GOT3 (cell line): ENCODE results near the gene RAI1.
"Not testable (repeated sequence)": the region's sequence is repeated elsewhere in the genome, so short reads cannot be mapped to it uniquely, and the experiment has no call there.

Source experiments
- DNase-seq: peaks from one replicate; lab custom pipeline; 2025; ENCODE audit warnings: mixed read lengths; lab: John Stamatoyannopoulos, UW

RAI1 gene

DNA sequence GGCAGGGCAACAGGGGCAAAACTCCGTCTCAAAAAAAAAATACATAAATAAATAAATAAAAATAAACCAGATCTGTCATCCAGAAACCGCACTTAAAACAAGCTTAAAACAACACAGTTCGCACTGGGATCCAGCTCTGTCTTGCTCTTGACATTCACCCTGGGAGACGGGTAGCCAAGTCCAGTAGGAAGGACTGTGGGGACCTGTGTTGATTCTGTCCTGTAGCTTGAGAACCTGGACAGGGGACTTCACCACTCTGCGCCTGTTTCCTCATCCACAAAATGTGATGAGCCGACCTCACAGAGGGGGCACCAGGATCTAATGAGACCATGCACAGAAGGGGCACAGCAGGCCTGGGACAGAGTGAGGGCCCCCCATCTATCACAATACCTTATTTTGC, 1.5 kb upstream of the RAI1 start:
- DNase-seq, result no peak

DNA sequence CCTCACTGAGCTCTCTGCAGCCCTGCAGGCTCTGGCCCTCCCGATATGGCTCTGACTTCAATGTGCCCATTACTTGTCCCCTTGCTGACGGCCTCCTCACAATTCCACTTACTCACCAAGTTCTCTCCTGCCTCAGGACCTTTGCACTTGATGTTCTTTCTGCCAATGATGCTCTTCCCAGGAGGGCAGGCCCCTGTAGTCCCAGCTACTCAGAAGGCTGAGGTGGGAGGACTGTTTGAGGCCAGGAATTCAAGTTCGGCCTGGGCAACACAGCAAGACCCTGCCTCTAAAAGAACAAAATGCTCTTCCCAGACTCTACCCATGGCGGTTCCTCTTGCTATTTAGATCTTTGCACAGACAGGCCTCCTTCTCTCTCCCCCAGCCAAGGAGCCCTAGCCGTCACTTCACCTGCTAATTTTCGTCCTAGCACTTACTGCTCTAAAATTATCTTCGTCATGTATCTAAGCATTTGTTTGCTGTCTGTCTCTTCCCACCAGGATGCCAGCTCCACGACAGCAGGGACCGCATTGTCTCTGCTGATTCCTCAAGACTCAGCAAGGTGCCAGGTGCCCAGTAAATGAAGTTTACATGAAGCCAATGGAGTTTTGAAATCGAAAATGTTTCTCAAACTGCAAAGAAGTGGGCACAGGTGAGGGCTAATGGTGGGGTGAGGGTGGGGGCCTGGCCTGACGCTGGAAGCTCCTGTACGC, 626 bp upstream of the RAI1 start:
- DNase-seq, result no peak

DNA sequence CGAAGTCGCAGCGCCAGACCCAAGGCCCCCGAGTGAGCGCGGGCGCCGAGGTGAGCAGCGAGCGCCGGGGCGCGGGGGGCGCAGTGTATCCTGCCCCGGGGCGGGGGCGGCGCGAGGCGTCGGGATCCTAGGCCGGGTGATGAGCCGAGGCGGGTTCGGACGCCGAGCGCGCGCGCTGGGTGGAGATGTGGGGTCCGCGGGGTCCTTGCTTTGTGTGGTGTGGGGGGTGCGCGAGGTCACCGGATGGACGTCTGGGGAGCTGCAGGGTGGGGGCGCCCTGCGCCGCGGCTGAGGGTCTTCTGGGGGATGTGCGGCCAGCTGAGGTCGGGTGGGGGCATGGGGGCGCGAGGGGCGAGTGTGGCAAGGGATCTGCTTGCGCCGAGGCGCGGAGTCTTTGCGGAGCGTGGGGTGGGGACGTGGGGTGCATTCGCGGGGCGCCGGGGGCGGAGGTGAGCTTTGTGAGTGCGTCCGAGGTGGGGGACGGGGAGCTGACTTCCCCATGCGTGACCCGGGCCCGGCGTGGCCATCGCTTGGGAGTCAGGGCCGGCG, 560 bp downstream of the RAI1 start:
- no peak for DNase-seq

DNA sequence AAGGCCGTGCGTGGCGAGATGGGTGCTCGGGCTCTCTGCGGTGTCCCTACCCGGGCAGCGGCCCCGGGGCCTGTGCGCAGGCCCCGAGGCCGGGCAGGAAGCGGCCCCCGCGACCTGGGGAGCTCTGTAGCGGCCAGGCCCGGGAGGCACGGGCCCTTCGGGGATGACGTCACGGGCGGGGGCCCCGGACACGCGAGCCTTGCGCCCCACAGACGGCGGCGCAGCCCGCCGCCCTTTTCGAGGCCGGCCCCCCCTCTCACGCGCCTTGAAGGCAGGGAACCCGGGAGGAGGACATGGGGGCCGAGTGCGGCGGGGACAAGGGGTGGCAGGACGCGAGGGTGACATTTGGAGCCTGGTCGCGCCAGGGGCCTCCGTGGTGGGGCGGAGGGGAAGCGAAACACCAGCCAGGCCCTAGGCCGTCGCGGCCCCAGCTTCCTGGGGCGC, 1.1 kb downstream of the RAI1 start:
- no peak for DNase-seq

DNA sequence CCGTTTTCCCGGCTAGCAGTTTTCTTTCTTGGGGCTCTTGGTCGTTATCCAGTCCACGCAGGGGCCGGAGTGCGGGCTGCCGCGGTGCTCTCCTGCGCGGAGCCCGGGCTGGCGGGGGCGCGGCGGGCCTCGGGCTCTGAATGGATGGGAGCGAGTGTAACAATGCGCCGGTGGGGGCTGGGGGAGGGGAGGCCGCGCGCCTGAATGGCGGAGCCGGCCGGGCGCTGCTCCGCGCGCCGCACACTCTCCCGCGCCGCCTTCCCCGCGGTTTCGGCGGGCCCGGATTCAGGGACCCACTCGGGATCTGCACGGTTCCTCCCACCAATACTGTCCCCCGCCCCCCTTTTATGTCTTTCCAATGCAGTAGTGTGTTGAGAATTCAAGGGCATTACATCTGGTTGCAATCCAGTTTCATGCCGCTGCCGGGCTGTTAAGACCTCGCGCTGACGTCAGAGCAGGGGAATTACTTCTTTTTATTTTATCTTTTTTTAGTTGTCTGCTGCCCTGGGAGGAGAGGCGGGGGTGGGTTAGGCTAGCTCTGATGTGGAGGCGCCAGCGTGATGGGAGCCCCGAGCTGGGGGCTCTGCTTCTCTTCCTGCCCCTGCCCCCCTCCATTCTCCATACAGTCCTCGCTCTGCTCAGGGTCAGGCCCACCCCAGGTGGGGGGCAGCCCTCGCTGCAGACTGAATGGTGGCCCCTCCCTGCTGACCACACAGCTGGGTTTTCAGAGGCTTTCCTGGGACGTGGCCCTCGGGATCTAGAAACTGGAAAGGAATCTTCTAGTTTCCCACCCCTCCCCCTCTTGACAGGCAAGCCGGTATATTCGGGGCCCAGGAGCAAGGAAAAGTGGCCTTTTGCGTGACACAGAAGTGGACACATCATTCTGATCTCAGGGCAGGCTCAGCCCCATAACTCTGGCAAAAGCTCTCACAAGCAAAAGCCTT, 1.8 kb downstream of the RAI1 start:
- no peak for DNase-seq

DNA sequence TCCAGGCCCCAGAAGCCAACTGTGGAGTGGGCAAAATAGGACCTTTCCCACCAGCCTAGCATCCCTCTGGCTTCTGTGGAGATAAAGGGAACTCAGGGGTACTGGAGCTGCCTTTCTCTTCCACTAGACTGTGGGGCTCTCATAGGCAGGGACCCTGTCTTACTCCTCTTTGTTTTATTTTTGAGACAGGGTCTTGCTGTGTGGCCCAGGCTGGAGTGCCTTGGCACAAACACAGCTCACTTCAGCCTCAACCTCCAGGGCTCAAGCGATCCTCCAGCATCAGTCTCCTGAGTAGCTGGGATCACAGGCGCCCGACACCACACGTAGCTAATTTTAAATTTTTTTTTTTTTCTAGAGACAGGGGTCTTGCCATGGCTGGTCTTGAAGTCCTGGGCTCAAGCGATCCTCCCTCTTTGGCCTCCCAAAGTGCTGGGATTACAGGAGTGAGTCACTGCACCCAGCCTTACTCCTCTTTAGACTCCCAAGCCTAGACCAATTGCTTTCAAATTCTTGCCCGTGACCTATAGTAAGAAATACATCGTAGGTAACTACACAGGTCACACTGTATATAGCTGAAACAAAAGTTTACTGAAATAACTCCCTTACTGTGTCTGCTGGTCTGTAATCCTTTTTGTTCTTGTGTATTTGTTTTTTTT, 2.6 kb downstream of the RAI1 start:
- no peak for DNase-seq

DNA sequence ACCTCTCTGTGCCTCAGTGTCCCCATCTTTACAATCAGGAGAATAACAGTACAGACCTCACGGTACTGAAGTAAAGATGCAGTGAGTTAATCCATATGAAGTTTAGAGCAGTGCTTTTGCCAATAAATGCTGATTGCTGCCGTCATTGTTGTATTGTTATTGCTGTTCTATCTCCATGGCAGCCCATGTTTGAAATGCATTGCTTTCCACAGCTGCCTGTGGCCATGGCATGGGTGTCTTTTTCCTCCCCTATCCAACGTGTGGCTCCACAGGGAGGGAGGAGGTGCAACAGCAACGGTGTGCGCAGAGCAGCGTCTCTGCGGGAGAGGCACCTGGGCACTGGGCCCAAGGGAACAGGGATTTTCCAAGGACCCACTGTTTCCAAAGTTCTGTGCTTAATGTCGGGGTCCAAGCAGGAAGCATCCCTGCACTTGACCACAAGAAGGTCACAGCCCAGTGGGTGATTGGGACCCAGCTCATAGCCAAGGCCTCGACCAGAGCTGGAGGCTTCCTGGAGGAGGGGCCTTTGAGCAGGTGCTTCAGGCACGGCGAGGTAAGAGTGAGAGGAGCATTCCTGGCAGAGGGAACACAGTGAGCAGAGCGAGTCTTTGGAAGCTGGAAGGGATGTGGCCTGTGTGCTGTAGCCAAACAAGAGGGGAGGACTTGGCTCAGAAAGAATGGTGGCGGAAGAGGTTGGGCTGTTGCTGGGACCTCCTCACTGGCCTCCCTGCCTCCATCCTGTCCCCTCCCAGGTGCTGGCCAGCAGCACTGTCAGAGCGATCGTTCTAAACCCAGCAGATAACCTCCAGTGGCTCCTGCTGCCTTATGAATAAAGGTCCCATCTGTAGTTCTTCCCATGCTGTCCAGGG, 3.9 kb downstream of the RAI1 start:
- no peak for DNase-seq

DNA sequence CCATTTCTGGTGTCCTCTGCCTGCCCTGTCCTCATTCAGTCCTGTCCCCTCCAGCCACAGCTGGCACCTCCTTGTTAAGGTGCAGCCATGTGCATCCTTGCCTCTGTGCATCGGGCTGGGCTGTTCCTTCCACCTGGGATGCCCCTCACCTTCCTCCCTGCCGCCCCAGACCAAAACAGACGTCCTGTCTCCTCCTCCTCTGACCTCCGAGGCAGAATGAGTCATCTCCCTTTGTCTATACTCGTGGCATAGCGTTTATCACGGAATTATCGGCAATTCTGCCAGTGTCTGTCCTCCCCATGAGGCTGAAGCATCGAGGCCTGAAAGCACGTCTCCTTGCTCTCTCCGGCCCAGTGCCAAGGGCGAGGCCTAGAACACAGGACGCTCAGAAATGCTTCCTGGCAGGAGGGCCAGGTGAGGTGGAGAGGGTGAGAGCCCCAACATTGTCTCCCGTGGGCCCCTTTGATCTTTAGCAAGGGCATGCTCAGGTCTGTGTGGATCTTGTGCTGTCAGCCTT, 4.6 kb downstream of the RAI1 start:
- no peak for DNase-seq

DNA sequence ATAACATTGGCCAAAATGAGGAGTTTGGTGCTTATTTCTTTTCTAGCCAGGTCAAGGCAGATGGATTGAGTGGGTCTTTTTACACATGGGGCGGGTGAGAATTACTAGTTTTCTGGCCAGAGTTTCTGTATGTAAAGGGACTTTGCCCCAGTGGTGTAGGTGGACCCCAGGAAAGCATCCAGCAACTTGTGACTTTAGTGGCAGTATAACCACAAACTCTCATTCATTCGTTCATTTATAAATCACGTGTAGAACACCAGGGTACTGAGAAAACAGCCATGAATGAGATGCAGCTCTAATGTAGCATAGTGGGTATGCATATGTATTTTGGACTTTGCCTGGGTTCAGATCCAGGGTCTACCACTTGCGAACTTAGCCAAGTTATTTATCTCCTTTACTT, 8.1 kb downstream of the RAI1 start:
- DNase-seq, result no peak

DNA sequence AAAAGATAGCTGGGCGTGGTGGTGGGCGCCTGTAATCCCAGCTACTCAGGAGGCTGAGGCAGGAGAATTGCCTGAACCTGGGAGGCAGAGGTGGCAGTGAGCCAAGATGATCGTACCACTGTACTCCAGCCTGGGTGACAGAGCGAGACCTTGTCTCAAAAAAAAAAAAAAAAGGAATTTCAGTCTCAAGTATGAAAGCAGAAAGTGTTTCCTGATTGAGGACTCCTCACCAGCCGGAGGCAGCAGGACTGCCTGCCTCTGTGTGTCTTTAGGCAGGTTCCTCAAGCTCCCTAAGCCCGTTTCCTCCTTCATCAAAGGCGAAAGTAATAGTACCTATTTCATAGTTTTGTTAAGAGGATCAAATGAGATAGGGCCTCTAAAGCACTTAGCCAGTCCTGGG, 9.0 kb downstream of the RAI1 start:
- DNase-seq, result not testable (repeated sequence)

DNA sequence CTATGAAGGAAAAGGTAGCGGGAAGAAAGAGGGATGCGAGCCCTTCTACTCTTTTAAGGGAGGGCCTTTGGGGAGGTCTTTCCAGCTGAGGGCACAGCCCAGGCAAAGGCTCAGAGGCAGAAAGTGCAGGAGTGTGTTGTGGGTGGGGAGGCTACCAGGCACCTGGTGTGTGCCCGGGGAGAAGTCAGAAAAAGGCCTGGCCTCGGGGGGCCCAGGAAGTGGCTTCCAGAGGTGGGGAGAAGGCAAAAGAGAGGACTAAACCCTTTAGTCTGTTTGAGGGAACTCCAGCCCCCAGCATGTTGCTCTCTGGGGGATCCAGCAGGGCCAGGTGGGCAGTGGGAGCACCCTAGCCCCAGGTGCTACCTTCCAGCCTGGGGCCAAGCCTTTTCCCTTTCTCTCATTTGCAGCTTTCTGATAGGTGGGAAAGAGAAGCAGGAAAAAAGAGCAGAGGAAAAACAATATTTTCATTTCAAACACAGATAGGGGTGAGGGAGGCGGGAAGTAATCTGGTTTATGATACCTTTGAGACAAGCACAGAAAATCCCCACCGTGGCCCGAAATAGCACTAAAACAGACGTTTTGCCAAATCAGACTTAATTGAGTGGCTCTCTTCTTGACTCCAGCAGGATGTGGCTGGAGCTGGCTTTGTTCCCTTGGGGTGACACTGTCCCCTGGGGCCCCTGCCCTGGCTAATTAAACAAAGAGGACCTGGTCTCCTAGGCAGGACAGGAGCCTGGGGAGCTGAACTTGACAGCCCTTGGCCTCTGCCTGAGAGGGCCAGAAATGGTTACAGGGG, 10.4 kb downstream of the RAI1 start:
- DNase-seq, result no peak

DNA sequence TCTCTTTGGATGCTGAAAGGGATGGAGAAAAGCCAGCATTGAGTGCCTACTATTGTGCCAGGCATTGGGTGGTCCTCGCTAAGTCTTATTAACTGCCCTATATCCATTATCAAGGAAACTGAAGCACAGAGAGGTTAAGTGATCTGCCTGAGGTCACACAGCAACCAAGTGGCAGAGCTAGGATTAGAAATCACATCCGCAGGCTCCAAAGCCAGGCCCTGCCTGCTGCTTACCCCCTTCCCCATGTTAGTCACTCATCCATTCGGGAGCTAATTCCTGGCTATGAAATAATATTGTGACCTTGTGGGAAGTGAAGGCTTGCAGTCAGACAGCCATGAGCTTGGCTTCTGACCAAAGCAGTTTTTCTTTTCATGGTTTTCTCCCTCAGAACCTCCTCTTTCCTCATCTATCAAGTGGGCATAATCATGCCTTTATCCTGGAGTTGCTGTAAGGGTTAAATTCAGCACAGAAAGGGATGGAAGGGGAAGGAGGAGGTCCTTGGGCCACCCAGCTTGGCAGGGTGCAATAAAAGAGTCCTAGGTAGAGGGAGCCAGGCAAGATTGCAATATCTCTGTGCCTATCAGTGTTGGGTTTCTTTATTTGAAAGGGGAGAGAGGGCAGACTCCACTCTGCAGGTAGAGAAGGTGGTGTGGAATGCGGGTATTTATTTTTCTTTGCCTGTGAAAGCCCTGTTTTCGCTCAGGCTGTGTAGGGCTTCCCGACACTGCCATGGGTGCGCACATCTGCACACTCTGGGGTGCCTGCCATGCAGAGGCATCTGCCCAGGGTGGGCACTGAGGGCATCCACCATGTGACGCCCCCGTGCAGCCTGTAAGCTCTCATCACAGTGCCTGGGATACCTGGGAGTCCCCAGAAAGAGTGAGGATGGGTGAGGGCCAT, 11.3 kb downstream of the RAI1 start:
- DNase-seq, result no peak

DNA sequence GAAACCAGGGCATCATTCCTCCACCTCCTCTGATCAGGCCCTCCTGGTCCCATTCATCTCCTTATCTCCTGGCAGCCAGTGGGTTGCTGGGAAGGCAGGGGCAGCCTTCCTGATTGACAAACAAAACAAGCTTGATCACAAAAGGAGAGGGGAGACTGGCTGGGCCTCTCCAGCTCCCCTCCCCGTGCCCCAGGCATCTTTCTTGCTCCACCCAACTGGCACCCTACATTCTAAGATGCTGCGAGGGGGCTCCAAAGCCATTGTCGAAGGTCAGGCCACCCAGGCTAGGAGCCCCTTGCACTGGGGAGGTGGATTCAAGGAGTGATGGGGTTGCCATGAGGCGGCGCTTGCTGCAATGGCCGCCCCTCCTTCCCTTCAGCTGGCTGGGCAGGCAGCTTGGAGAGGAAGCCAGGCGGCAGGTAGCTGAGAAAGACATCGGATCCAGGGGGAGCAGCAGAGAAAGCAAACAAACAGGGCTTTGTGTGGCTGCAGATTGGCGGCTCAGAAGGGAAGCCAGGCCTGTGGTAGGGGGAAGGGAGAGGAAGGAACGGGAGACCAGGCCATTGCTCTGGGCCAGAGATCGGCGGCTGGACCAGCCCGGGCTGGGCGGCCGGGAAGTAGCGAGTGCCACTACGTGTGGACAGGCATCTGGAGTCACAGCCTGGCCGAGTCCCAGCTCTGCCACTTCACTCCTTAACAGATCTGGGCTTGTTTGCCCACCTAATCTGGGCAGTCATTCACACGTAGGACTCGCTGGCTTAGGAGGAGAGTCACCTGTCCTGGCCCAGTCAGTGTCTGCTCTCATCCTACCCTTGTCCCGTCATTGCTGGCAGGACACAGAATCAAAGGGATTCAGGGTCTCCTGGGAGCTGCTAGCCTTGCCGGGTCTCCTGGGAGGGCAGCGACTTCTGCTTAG, 12.3 kb downstream of the RAI1 start:
- no peak for DNase-seq

DNA sequence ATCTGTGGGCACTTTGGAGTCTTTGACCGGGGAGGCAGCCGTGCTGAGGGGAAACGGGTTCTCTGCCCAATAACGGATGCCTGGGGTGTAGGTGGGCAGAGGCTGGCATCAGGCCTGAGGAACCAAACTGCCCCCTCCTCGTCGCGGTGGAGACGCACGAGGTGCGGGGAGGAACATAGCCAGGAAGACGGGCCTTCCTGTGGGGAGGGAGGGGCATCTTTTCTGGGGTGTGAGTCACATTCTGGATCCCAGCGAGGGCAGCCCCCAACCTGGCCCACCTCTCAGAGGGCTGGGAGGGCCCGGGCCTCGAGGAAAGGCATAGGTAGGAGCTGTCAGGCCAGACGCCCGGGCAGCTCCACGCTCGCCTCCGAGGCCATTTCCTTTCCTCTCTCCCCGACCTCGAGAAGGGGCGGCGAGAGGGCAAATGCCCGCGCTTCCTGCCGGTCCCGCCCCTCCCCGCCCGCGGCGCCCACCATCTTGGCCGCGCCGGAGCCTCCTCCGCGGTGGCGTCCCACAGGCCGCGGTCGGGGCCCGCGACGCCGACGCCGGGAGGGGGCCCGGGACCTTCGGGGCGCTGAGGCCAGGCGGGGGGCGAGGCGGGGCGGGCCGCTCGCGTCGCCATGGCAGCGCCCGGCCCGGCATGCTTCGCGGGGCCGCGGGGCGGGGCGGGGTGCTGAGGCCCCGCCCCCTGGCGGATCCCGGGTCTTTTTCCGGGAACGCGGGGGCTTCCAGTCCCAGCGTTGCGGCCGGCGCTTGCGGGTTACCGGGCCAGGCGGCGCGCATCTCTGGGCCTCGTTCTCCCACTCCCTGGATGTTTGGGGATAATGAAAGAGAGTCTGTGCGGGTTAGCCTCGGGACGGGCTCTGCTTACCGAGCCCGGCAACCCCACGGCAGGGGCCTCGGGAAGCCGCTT, 13.2 kb downstream of the RAI1 start:
- DNase-seq, result peak; percentile 37

DNA sequence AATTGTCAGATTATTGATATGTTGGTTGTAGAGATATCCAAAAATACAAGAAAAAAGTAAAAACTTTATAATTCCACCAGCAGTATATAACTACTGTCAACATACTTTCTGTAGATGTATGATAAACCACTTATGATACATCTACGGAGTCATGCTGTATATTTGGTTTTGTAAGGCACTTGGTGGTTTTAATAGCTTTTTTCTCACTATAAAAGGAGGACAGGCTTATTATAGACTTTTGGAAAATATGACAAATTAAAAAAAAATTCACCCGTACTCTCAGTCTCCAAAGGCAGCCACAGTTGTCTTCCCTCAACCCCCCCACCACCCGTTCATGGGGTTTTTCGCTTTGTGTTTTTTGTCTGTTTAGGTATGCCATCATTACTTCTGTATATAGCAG, 14.8 kb downstream of the RAI1 start:
- DNase-seq, result no peak

DNA sequence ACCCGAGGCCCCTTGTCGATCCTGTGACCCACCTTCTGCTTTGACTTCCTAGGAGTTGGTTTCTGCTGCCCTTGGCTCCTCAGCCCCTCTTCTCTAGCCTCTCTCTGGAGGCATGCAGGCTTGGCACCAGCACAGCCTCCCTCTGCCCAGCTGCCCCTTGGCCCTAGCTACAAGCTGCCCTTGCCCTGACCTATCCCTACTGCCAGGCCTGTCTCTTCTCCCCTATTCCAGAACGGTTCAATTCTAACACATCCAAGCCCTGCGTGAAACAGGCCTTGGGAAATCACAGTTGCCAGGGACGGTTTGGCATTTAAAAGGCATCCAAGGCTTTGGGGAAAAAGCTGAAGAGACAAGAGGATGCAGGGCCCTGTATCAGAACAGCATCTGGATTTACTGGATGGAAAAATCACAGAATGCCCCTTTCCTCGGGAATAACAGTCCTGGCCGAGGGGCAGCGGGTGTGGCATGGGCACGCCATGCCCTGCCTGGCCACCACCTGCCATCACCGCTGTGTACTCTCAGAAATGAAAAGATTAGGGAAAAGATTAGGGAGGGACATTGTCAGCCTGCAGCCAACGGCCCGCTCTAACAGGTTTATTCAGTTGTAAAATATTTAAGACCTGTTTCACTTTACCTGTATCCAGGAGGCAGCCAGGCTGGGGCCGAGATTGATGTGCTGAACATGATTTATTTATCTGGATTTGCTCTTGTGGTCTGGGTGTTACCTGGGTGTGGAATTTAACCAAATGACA, 15.8 kb downstream of the RAI1 start:
- no peak for DNase-seq
